ENCODE measurements around the gene ZNF746. TPM values are rescaled to one million over a fixed set of nuclear protein-coding genes. Genes with fewer than 3 reads are reported as not detected.

ZNF746 gene
- total RNA-seq, 2 donors from 2014 or later: 11.0 to 13.6 TPM

GRCh38 chr7:149444287-149444686 is 53.3 kb downstream of the ZNF746 start:
- Histone ChIP-seq H3K4me3 (no peak overlapping the region), H3K27me3 (no peaks in the 10 kb centered on the region), H3K9me3 (no peaks in the 10 kb centered on the region), H3K4me1 (no peaks in the 10 kb centered on the region), H3K27ac (no peak overlapping the region), H3K36me3 (peaks cover 43% of the 10 kb centered on the region)
- TF ChIP-seq CTCF (IDR thresholded peaks at IDR 0.05): no peak
- peak; percentile 42 for DNase-seq (ENCODE audit: low spot score)

GRCh38 chr7:149443523-149443922 is 54.1 kb downstream of the ZNF746 start:
- Histone ChIP-seq H3K4me3 (no peak overlapping the region), H3K4me1 (no peaks in the 10 kb centered on the region), H3K9me3 (no peaks in the 10 kb centered on the region), H3K27me3 (no peaks in the 10 kb centered on the region), H3K27ac (no peak overlapping the region), H3K36me3 (peaks cover 35% of the 10 kb centered on the region)
- DNase-seq (ENCODE audit: low spot score): no peak
- no peak for TF ChIP-seq CTCF (IDR thresholded peaks at IDR 0.05)

GRCh38 chr7:149442924-149443323 is 54.7 kb downstream of the ZNF746 start:
- H3K27ac ChIP-seq: no peak overlapping the region
- no peaks in the 10 kb centered on the region for H3K4me1 ChIP-seq
- no peaks in the 10 kb centered on the region for H3K27me3 ChIP-seq
- no peak for TF ChIP-seq CTCF (IDR thresholded peaks at IDR 0.05)
- no peak overlapping the region for H3K4me3 ChIP-seq
- peaks cover 32% of the 10 kb centered on the region for H3K36me3 ChIP-seq
- DNase-seq (ENCODE audit: low spot score): no peak
- no peaks in the 10 kb centered on the region for H3K9me3 ChIP-seq

GRCh38 chr7:149440222-149440621 is 57.4 kb downstream of the ZNF746 start:
- Histone ChIP-seq H3K9me3 (no peaks in the 10 kb centered on the region), H3K36me3 (peaks cover 18% of the 10 kb centered on the region), H3K4me3 (no peak overlapping the region), H3K27ac (no peak overlapping the region), H3K4me1 (no peaks in the 10 kb centered on the region), H3K27me3 (no peaks in the 10 kb centered on the region)
- TF ChIP-seq CTCF (IDR thresholded peaks at IDR 0.05): no peak
- DNase-seq (ENCODE audit: low spot score): no peak

- DNase-seq (ENCODE audit: low spot score): no peak
- H3K36me3 ChIP-seq: peaks cover 31% of the 10 kb centered on the region
- no peak for TF ChIP-seq CTCF (IDR thresholded peaks at IDR 0.05)
- H3K27me3 ChIP-seq: no peaks in the 10 kb centered on the region
- no peak overlapping the region for H3K27ac ChIP-seq
- no peaks in the 10 kb centered on the region for H3K4me1 ChIP-seq
- no peak overlapping the region for H3K4me3 ChIP-seq
- H3K9me3 ChIP-seq: no peaks in the 10 kb centered on the region
Observed at GRCh38 chr7:149436358-149436757, 61.3 kb downstream of the ZNF746 start.

- no peaks in the 10 kb centered on the region for H3K9me3 ChIP-seq
- no peaks in the 10 kb centered on the region for H3K27me3 ChIP-seq
- no peak for TF ChIP-seq CTCF (IDR thresholded peaks at IDR 0.05)
- H3K4me3 ChIP-seq: no peak overlapping the region
- no peak for DNase-seq (ENCODE audit: low spot score)
- H3K27ac ChIP-seq: no peak overlapping the region
- H3K36me3 ChIP-seq: peaks cover 37% of the 10 kb centered on the region
- H3K4me1 ChIP-seq: no peaks in the 10 kb centered on the region
Observed at GRCh38 chr7:149433124-149433523, 64.5 kb downstream of the ZNF746 start.

Data from right atrium auricular region (tissue), 2 donors.